ENCODE data around the gene FCRL2. TPM values are rescaled to one million over a fixed set of nuclear protein-coding genes. Genes with fewer than 3 reads are reported as not detected.

Gene FCRL2
- polyA plus RNA-seq, 3 donors, result 0.65 TPM; not detected in 2

GRCh38 chr1:157753611-157754010 lies 23.3 kb downstream of the FCRL2 start:
- Histone ChIP-seq H3K27me3 (ENCODE audit: control insufficient read depth in 2 of 2, insufficient read depth in 2 of 2, low read length in 2 of 2) (peaks cover 0 to 2% of the 10 kb centered on the region in 2 donors), H3K4me1 (ENCODE audit: control insufficient read depth in 1 of 2, insufficient read depth in 2 of 2, low read length in 2 of 2) (no peaks in the 10 kb centered on the region), H2AFZ (ENCODE audit: insufficient read depth, low read depth, low read length, poor library complexity, severe bottlenecking) (no peak overlapping the region), H3K79me2 (ENCODE audit: insufficient read depth, low read length) (no peaks in the 10 kb centered on the region), H3K36me3 (replicated peaks in 1 of 2; ENCODE audit: control insufficient read depth in 1 of 2, insufficient read depth in 2 of 2, low read length in 2 of 2) (no peaks in the 10 kb centered on the region), H3K27ac (ENCODE audit: low read depth in 1 of 2, low read length in 2 of 2) (no peak overlapping the region), H3K9ac (ENCODE audit: insufficient read depth, low read length, poor library complexity, severe bottlenecking) (no peak overlapping the region), H3K4me3 (replicated peaks in 1 of 3; ENCODE audit: low read depth in 2 of 3, low read length in 3 of 3) (no peak overlapping the region), H4K20me1 (ENCODE audit: insufficient read depth, low read length) (no peaks in the 10 kb centered on the region), H3K9me3 (replicated peaks in 1 of 2; ENCODE audit: control insufficient read depth in 1 of 2, insufficient read depth in 1 of 2, low read length in 2 of 2) (peaks cover 0 to 2% of the 10 kb centered on the region in 2 donors), H3K4me2 (replicated peaks; ENCODE audit: extremely low read depth, low read length, poor library complexity, severe bottlenecking) (no peak overlapping the region)
- Mint-ChIP-seq H3K36me3 (no peaks in the 10 kb centered on the region), H3K4me1 (no peaks in the 10 kb centered on the region), H3K27me3 (ENCODE audit: low read depth in 3 of 3) (peaks cover 1 to 5% (median 2%) of the 10 kb centered on the region in 3 donors), H3K27ac (no peak overlapping the region), H3K4me3 (no peak overlapping the region), H3K9me3 (peaks cover 0 to 10% (median 6%) of the 10 kb centered on the region in 7 donors)
- WGBS (ENCODE audit: insufficient coverage), result no CpG with 5 or more reads among the region's 1 CpG
- no peak for DNase-seq
- intact Hi-C loops (cut with micrococcal nuclease), result loop anchor here in 1 of 2 donors (2.0 kb wide), 1 partner anchor 17 kb away; no protein-coding TSS in a partner anchor
- no peak for TF ChIP-seq CTCF (IDR thresholded peaks at IDR 0.05)

- Histone ChIP-seq H3K27me3 (ENCODE audit: control insufficient read depth in 2 of 2, insufficient read depth in 2 of 2, low read length in 2 of 2) (peaks cover 0 to 2% of the 10 kb centered on the region in 2 donors), H3K79me2 (ENCODE audit: insufficient read depth, low read length) (no peaks in the 10 kb centered on the region), H3K9me3 (replicated peaks in 1 of 2; ENCODE audit: control insufficient read depth in 1 of 2, insufficient read depth in 1 of 2, low read length in 2 of 2) (no peaks in the 10 kb centered on the region), H2AFZ (ENCODE audit: insufficient read depth, low read depth, low read length, poor library complexity, severe bottlenecking) (no peak overlapping the region), H3K9ac (ENCODE audit: insufficient read depth, low read length, poor library complexity, severe bottlenecking) (no peak overlapping the region), H3K4me3 (replicated peaks in 1 of 3; ENCODE audit: low read depth in 2 of 3, low read length in 3 of 3) (no peak overlapping the region), H3K4me2 (replicated peaks; ENCODE audit: extremely low read depth, low read length, poor library complexity, severe bottlenecking) (no peak overlapping the region), H3K4me1 (ENCODE audit: control insufficient read depth in 1 of 2, insufficient read depth in 2 of 2, low read length in 2 of 2) (no peaks in the 10 kb centered on the region), H3K36me3 (replicated peaks in 1 of 2; ENCODE audit: control insufficient read depth in 1 of 2, insufficient read depth in 2 of 2, low read length in 2 of 2) (no peaks in the 10 kb centered on the region), H4K20me1 (ENCODE audit: insufficient read depth, low read length) (no peaks in the 10 kb centered on the region), H3K27ac (ENCODE audit: low read depth in 1 of 2, low read length in 2 of 2) (no peak overlapping the region)
- H3K27ac Mint-ChIP-seq, result no peak overlapping the region
- intact Hi-C loops (cut with micrococcal nuclease), result no loop called here
- DNase-seq, result no peak
- H3K4me3 Mint-ChIP-seq, result no peak overlapping the region
- TF ChIP-seq CTCF (IDR thresholded peaks at IDR 0.05), result peak; percentile 16
- H3K36me3 Mint-ChIP-seq, result no peaks in the 10 kb centered on the region
- WGBS (ENCODE audit: insufficient coverage), result 88% methylated on average over 3 of the region's 3 CpGs
- H3K27me3 Mint-ChIP-seq (ENCODE audit: low read depth in 3 of 3), result peaks cover 1 to 12% (median 2%) of the 10 kb centered on the region in 3 donors
- H3K4me1 Mint-ChIP-seq, result peaks cover 3% of the 10 kb centered on the region
- peaks cover 0 to 4% (median 0%) of the 10 kb centered on the region in 7 donors for H3K9me3 Mint-ChIP-seq
These were observed 25.6 kb downstream of the FCRL2 start for GRCh38 chr1:157751283-157751682.
